HPDE6-E6E7 (cell line): ENCODE results near the gene VAV2.

Experiments
- DNase-seq: peaks from one replicate; pipeline ENCODE4 v3.0.0; 2011; ENCODE audit warnings: missing footprints; ENCODE audit errors: extremely low spot score

The VAV2 gene

DNA sequence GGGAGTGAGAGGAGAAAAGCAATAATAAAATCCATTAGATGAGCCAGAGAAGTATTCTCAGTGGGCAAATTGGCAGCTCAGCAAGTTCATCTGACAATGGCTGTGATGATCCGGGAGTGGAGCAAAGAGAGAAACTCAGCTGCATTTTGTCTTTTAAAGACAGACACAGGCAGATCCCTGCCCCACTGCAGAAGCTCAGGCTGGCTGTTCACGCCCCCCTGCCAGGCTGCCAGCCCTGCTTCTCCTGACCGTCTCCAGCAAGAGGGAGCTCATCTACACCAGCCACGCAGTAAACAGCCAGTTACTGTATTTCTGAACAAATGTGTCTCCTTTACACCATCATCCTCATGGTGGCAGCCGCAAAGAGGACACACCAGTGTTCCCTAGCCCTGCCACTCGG lies 139.7 kb downstream of the VAV2 start:
- no peak for DNase-seq

DNA sequence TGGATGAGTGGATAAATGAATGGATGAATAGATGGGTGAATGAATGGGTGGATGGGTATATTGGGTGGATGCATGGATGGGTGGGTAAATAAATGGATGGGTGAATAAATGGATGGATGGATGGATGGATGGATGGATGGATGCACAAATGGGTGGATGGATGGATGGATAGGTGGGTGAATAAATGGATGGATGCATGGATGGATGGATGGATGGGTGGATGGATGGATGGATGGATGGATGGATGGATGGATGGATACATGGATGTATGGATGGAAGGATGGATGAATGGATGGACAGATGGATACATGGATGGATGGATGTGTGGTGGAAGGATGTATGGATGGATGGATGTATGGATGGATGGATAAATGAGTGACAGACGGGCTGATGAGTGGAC lies 140.4 kb downstream of the VAV2 start:
- DNase-seq: no peak

- no peak for DNase-seq
These were observed 141.2 kb downstream of the VAV2 start for GRCh38 chr9:133850937-133851336.

GRCh38 chr9:133850161-133850560 lies 142.0 kb downstream of the VAV2 start:
- no peak for DNase-seq

DNA sequence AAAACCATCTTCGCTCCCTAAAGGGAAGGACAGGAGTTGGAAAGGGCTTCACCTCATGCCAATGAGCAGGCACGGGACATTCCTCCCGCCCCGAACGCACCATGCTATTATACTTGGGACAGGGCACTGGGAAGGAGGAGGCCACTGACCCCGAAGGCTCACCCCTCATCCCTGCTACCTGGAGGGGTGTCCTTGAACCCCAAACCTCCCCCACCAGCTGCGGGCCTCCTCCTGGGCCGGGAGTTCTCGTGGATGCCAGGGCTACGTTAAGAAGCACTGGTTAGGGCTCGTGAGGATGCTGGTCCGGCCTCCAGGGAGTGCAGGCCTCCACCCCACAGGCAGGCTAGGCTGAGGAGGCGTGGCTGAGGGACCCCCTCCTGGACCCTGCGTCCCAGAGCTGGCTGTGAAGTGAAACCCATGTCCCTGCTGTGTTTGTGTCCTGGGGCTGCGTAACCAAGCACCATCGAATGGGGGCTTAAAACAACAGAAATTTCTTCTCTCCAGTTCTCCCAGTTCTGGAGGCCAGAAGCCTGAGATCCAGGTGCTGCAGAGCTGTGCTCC lies 142.9 kb downstream of the VAV2 start:
- DNase-seq: no peak

DNA sequence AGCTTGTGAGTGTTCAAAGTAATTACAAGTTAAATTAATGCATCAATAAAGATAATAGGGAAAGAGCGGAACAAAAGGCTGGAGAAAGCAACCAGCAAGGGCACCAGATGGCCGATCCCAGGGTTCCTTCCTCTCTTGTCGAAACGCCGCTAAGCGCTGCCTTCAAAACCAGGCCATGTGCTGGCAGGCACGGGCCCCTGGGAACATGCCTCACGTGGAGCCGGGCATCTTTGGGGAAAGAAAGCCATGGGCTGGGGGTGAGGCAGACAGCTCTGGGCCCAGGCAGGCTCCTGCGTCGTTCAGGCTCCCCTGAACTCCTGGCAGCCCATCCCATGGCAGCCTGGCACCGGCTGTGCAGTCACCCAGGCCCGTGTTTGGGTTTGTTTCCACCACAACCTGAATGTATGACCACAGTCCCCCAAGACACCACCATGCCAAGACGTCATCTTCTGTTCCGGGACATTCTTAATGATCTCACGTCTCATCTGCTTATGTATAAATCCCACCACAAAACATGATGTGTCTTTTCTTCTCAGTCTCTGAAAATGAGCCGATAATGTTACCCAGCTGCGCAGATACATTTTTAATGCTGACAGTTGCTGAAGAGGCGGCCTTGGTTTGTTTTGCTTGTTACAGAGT lies 143.5 kb downstream of the VAV2 start:
- DNase-seq: no peak

- no peak for DNase-seq
These were observed 145.5 kb downstream of the VAV2 start for GRCh38 chr9:133846483-133847090.

GRCh38 chr9:133845440-133845839 lies 146.7 kb downstream of the VAV2 start:
- DNase-seq: no peak

GRCh38 chr9:133844881-133845410 lies 147.2 kb downstream of the VAV2 start:
- no peak for DNase-seq

DNA sequence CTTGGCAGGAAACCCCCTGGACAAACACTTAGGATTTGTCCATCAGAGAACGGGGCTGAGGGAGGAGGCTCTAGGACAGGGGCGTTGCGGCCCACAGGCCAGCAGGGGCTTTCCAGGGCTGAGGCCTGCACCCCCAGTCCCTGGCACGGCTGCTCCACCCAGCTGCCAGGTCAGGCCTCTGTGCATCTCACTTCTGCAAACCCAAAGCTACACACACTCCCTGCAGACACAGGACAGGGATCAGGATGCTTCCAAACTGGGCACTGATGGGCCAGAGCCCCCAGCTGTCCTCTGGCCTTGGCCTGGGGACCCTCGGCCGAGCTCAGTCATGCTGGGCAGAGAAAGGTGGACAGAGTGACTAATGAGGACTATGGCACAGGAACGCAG lies 147.7 kb downstream of the VAV2 start:
- DNase-seq: no peak

GRCh38 chr9:133843751-133844397 lies 148.2 kb downstream of the VAV2 start:
- no peak for DNase-seq

DNA sequence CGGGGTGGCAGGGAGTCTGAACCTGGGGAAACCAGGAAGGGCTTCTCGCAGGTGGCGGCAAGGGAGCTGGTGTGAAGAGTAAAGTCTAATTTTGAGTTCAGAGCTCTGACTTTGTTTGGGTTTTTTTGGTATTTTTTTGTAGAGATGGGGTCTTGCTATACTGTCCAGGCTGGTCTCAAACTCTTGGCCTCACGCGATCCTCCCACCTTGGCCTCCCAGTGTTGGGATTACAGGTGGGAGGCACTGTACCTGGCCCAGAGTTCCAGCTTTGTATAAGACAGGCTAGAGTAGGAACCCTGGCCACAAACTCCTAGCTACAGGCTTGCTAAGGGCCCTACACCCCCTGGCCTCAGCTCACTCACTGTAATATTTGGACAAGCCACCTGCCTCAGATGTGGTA lies 148.9 kb downstream of the VAV2 start:
- no peak for DNase-seq

DNA sequence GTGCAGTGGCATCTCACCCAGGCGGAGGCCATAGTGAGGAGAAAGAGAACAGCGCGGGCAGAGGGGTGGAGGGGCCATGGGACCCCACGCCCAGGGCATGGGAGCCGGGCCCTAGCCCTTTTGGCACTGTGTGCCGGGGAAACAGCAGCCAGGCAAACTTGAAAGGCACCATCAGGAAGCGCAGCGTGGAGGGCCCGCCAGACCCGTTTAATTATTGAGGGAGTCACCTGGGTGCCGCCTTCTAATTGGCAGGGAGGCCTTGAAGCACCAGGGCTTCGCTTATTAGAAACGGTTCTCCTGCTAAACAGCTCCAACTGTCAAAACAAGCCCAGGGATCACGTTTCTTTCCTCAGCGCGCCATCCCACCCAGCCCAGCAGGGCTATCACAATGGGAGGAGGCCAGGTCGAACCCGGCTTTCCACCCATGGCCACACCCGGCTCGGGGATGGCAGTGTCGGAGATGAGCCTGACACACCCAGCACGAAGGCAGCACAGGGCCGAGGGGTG lies 149.3 kb downstream of the VAV2 start:
- no peak for DNase-seq

DNA sequence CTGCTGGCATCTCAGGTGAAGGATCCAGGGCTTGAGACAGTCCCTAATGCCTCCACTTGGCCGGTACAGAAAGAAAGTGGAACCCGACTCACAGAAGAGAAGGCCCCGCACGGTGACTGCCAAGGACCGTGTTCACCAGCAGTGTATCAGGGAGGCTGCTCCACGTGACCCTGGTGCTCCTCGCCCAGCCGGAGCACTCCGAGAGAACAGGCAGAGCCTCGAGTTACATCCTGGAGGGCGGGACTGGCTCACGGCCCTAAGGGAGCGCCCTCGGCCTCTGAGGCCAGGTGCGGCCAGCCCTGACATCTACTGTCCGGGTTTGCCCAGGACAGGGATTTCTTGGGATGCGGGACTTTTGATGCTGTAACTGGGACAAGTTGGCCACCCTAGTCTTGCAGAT lies 149.9 kb downstream of the VAV2 start:
- DNase-seq: no peak

- no peak for DNase-seq
These were observed 150.8 kb downstream of the VAV2 start for GRCh38 chr9:133841167-133841812.

DNA sequence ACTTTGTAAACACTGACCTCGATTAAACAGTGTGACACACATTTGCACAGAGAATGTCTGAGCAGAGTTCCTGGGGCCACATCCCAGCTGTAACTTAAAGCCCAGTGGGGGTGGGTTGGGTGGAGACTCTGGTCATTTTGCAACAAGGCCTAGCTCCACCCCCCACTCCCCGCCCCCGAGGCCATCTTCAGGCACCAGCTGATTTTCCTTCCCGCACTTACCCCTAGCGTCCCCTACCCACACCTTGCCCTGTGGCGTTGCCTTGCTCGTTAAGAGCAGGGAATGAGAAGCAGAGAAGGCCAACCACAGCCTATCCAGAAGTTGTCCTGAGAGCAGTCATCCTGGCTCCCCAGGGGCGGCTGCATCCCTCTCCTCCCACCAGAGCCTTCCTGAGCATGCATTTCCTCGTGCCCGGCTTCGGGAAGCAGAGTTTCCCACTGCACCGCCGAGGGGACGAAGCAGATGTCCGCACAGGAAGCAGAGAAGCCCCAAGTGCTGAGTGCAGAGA lies 152.2 kb downstream of the VAV2 start:
- no peak for DNase-seq

DNA sequence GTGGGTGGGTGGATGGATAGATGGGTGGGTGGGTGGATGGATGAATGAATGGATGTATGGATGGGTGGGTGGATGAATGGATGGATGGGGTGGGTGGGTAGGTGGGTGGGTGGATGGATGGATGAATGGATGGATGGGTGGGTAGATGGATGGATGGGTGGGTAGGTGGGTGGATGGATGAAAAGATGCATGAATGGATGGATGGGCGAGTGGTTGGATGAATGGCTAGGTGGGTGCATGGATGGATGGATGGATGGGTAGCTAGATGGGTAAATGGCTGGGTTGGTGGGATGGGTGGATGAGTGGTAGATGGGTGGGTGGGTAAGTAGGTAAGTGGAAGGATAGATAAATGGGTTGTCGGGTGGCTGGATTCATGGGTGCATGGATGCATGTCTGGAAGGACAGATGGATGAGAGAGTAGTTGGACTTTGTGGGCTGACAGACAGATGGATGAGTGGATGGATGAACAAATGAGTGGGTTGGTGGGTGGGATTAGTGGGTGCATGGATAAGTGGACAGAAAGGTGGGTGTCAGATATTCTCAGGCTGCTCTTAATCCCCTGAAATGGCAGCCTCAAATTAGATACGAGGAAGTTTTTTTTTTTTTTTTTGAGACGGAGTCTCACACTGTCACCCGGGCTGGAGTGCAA lies 153.1 kb downstream of the VAV2 start:
- DNase-seq: no peak

DNA sequence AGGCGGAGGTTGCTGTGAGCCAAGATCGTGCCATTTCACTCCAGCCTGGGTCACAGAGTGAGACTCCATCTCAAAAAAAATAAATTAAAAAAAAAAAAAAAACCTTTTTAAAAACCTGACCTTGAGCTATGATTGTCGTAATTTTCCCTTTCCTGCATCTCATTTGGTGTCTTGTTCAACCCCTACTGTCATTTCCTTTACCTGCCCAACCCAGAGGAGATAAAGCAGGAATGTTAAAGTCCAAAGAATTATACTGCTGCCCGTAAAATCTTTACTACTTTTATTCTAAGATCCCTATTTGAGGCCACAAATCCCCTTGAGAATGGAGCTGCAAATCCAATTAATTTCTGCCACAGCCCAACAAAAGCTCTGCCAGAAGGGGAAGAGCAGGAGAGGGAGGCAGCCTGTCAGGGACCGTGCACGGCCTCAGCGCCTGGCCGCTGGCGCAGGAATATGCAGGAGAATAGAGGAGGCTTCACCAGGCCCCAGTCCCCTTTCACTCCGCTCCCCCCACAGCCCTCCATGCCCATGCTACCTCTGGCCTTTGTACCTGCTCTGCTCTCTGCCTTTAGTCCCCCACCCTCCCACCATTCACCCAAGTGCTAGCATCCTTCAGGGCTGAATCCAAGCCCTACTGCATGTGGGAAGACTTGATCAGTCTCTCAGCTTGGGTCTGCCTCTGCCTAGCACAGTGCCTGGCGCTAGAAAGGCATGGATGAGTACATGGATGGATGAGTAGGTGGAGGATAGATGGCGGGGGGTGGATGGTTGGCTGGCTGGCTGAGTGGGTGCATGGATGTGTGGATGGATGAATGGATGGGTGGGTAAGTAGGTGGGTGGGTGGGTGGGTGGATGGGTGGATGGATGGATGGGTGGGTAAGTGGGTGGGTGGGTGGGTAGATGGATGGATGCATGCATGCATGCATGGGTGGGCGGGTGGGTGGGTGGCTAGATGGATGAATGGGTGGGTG lies 154.2 kb downstream of the VAV2 start:
- DNase-seq: no peak

- no peak for DNase-seq
These were observed 155.3 kb downstream of the VAV2 start for GRCh38 chr9:133836818-133837217.
